T-helper 22 cell (primary cell): ENCODE data around the gene C3orf18.

Experiments used
- DNase-seq: peaks from one replicate; pipeline ENCODE4 v3.0.0-alpha.2; 2020; ENCODE audit warnings: low read depth

Gene C3orf18

GRCh38 chr3:50551054-50551659 is 16.4 kb downstream of the C3orf18 start:
- no peak for DNase-seq

DNA sequence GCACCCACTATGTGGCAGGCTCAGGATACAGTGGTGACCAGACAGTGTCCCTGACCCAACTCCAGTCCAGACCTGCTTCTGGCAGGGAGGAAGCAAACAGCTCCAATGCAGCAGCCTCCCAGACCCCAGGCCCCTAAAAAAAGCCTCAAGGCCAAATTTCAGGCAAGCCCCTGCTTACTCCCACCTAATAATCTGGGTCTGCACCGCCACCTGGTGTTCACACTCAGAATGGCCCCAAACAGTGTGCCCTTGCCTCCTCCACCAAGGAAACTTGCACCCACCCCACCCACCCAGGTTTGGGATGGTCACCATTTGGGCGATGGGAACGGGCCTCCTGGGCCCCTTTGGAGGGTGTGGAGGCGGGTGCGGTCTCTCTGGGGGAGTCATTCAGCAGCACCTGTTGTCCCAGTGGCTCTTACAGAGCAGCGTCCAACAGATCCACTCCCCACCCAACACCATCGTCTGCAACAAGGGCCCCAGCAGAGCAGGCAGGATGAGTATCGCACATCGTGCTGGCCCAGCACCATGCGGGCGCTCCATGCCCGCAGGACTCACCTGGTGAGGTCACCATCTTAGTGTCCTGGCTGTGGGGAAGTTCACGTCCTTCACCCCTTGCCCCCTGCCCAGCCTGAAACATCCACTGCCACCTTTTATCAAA is 17.3 kb downstream of the C3orf18 start:
- DNase-seq: no peak

- DNase-seq: no peak
These were observed 18.3 kb downstream of the C3orf18 start for GRCh38 chr3:50549226-50549625.

GRCh38 chr3:50545781-50546180 is 21.8 kb downstream of the C3orf18 start:
- no peak for DNase-seq

DNA sequence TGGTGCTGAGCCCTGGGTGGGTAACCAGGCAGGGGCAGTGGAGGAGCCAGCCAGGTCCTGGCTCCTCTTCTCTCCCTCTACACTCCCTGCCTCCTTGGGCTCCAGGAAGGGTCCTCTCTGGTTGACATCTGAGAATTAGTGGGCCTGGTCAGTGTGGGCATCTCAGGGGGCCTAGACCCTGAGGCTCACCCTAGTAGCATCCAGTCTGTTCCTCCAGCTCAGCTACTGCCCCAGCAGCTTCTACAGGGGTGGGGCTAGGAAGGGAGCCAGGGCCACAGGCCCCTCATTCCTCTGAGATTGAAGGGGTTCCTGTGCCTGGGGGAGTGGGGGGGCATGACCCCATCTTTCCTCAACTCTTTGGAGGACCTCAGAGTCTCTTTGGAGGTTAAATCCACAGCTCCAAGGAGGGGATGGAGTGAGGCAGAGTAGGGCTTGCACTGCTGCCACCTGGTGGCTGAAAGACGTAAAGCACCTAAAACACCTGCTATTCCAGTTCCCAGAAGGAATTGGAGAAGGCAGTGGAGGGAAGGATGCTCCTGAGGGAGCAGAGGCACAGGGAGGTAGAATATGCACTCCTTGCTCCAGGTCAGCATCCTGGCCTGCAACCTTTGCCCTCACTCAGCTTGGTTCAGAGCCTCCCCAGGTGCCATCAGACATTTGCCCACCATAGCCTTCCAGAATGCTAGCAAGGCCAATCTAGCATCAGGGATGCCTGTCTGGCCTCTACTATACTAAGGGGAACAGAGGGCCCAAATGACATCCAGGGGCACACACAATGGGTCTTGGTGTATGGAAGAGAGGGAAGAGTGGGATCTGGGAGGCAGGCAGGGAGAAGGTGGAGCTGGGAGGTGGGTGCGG is 25.1 kb downstream of the C3orf18 start:
- peak; percentile 14 for DNase-seq

GRCh38 chr3:50539356-50540286 is 27.9 kb downstream of the C3orf18 start:
- no peak for DNase-seq

- DNase-seq: no peak
These were observed 30.0 kb downstream of the C3orf18 start for GRCh38 chr3:50537421-50538129.

DNA sequence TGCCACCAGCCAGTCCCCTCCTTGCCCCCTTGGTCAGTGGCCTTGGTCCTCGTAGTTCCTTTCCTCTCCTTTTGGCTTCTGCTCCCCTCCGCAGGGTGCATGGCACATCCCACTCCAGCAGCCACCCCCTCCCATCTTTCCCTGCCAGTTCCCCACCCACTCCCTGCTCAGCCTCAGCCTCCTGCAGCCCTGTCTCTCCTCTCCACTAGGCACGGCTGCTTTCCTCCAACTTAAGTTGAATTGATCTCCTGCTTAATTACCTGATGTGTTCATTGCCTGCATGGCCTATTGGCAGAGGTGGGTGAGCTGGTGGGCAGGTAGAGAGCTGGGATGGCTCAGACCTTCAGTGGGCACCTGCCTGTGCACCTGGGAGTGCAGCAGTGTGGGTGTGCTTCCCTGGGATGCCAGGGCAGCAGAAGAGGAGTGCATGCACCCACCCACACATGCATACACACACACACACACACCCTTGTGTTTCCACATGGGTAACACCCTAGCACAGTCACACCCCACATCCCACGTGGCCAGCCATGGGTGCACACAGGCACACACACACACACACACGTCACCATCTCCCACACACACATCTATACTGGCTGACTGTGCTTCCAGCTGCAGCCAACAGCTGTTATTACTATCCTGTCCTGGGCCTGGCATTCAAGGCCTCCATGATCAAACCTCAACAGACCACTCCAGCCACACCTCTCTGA is 30.9 kb downstream of the C3orf18 start:
- no peak for DNase-seq

DNA sequence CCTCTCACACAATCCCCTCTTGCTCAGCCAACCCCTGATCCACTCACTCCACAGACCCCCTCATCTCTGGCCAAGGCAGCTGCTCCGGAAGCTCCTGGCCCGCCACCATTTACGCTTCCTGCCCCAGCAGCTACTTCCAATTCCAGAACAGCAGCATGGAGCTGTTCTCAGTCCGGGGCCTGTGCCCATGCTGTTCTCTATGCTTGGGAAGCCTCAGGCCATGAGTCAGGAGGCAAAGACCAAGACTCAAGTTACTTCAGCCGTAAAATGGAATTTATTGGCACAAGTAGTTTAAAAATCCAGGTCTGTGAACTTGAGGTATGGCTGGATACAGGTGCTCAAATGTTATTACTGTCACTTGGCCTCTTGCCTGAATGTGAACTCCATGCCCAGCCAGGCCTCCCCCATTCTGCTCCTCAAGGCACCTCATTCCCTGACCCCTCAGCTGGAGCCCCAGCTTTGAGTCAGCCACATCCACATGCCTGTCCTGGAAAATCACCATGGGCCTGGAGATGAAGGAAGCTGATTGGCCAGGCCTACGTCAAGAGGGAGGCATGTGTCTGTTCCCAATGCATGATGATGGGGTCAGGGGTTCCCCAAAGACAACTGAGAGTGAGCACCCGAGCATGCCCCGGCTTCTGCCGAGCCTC is 32.7 kb downstream of the C3orf18 start:
- no peak for DNase-seq

GRCh38 chr3:50533807-50534461 is 33.6 kb downstream of the C3orf18 start:
- DNase-seq: no peak

DNA sequence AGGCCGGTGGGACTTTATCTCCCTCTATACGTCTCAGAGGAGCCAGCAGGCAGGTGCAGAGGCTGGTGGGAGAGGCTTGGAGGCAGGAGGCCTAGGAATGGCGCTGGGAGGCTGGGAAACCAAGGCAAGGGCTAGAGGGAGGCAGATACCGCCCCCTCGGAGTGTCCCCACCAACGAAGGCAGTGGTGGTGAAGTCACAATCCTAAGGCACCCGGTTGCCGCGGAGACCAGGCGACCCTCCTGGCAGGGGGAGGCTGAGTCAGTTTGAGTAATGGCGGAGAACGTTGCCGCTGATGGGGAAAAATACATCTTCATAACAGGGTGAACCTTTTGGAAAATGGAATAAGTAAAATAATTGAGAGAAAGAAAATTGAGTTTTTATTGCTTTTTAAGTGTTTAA is 34.2 kb downstream of the C3orf18 start:
- DNase-seq: no peak

- no peak for DNase-seq
These were observed 35.4 kb downstream of the C3orf18 start for GRCh38 chr3:50532062-50532705.

DNA sequence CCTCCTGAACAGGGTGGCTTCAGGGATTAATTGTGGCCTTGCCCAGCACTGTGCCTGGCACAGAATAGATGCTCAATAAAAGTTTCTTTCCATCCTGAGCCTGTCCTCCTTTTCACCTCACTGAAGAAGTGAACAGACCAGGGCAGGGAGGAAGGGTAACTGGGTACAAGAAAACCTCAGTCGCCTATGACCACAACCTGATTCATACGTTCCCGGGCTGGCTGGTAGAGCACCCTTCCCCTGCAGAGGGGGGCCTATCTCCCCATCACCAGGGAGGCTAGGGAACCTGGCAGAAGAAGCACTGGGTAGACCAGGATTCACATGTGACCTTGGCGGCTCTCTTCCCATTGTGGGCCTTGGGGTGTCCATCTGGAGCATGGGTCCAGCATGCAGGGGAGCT is 36.3 kb downstream of the C3orf18 start:
- no peak for DNase-seq

- no peak for DNase-seq
These were observed 37.3 kb downstream of the C3orf18 start for GRCh38 chr3:50530001-50530970.

GRCh38 chr3:50525987-50526386 is 41.6 kb downstream of the C3orf18 start:
- no peak for DNase-seq

GRCh38 chr3:50525191-50525910 is 42.2 kb downstream of the C3orf18 start:
- no peak for DNase-seq

DNA sequence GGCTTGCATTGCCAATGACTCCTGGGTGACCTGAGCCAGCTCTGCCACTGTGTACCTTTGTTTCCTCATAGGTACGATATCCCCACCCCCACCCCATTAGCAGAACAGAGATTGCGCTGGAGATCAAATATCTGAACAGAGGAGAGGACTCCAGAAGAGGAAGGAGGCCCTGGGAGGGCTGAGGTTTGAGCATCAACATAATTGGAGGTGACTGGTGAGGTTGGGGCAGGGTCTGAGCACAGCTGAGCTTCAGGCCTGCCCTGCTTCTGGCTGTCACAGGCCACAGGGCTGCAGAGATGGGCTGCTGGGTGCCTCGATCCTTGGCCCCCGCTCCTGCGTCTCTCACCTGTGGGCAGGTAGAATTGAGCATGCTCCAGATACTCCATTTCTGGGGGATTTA is 42.8 kb downstream of the C3orf18 start:
- DNase-seq: no peak
